Epithelial cell of esophagus (primary cell): ENCODE results near the gene SUGCT.

Experiments
- DNase-seq: peaks from one replicate; pipeline ENCODE4 v3.0.0; 2010; ENCODE audit warnings: low read depth
- H3K4me3 ChIP-seq: 2 replicates; pipeline ENCODE4 v1.5.1; 2011; ENCODE audit warnings: mild to moderate bottlenecking, low read length, control low read depth
- TF ChIP-seq, protein P1 (sequence below): IDR thresholded peaks from 2 replicates; pipeline ENCODE4 v1.5.1; 2011; ENCODE audit warnings: low read depth, mild to moderate bottlenecking, low read length, control low read depth, inconsistent platforms; ENCODE audit not compliant: insufficient read depth; ENCODE audit errors: missing control alignments

SUGCT gene

DNA sequence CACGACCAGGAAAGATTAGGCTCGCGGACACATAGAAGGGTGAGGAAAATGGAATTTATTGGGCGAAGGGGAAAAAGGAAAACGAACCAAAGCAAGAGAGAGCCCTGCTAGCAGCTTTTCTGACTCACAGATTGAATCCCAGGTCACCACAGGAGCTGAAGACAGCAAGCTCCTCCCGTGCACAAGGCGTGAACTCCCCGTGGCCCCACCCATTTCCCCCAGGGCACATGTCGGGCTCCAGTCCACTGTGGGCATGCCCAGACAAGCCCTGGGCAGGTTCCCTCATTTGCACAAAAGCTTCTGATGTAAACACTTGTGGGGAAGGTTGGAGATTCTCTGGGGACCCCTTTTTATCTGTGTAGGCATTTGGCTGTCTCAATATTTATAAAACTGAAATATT, 582.4 kb downstream of the SUGCT start:
- no peak overlapping the region for H3K4me3 ChIP-seq
- peak; percentile 96 for DNase-seq
- TF ChIP-seq, protein P1, sequence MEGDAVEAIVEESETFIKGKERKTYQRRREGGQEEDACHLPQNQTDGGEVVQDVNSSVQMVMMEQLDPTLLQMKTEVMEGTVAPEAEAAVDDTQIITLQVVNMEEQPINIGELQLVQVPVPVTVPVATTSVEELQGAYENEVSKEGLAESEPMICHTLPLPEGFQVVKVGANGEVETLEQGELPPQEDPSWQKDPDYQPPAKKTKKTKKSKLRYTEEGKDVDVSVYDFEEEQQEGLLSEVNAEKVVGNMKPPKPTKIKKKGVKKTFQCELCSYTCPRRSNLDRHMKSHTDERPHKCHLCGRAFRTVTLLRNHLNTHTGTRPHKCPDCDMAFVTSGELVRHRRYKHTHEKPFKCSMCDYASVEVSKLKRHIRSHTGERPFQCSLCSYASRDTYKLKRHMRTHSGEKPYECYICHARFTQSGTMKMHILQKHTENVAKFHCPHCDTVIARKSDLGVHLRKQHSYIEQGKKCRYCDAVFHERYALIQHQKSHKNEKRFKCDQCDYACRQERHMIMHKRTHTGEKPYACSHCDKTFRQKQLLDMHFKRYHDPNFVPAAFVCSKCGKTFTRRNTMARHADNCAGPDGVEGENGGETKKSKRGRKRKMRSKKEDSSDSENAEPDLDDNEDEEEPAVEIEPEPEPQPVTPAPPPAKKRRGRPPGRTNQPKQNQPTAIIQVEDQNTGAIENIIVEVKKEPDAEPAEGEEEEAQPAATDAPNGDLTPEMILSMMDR, result no peak

DNA sequence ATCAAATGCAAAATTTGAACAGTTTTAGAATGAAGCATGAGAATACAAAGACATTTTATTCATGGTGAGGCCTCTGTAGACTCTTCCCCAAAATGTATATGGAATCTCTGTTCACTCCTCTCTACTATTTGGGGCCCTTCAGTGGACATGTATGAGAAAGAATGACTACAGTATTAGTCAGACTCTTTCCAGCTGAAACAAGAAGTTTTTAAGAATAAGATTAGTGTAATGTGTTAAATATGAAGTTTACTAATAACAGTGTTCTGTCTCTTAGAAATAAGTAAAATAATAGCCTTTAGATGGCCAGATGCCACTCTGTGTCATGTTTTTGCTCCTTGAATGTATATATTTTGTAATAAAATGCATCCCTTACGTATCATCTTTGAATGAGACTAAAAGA, 585.6 kb downstream of the SUGCT start:
- no peak overlapping the region for H3K4me3 ChIP-seq
- TF ChIP-seq, protein P1, result no peak
- DNase-seq, result peak; percentile 67

DNA sequence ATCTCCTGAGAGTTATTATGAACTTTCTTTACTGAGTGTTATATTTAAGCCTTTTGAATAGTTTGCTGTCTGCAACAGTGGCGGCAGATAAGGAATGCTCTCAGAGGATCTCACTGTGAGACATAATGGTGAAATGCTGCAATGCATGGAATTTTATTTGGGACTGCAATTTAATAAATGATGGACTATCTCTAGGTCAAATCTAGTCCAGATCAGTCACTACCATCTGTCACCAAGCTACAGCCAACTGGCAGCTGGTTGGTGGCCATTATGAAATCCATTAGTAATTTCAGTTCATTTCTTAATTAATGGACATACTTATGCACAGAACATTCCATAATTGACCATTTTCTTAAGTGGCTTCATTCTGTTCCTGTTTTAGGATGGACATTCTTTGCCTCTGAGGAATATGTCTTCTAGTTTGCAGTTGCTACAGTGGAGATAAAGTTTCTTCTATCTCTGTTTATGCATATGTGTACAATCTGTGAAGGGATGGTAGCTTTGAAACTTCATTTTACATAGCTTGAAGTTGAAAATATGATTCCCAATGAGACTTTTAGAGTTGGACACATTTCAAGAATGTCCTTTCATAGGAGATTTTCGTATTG, 586.6 kb downstream of the SUGCT start:
- DNase-seq, result no peak
- no peak overlapping the region for H3K4me3 ChIP-seq
- TF ChIP-seq, protein P1, result no peak

DNA sequence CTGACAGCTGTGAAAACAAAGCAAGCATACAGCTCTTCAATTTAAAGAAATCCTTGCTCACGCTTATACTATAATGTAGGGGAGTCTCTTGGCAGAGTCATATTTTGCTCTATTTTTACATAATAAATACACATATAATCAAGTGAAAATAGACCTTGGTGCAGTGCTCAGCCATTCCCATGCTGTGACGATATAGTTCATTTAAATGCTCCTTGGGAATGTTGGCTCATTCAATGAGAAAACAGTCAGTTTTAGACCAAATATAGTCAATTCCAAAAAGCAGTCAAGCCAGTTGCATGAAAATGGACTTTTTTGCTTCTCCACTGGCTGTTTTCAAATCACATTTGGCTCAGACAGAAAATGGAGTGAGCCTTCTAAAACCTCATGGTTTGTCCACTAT, 587.4 kb downstream of the SUGCT start:
- TF ChIP-seq, protein P1, result no peak
- no peak overlapping the region for H3K4me3 ChIP-seq
- DNase-seq, result no peak

DNA sequence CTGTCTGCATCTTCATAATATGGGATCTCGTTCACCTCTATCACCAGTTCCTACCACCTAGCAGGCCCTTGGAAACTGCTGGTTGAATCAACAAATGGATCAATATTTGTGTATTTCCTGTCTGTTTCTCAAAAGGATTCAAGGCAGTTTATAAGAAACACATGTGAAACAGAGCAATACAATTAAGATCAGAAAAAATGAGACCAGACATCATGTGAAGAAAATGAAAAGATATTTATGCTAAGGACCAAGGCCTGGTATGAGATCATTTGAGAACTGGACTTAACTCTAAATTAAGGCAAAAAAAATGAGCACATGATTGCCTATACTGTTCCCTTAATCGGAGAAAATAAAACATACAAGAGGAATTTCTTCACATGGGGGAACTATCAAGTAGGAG, 589.0 kb downstream of the SUGCT start:
- H3K4me3 ChIP-seq, result no peak overlapping the region
- DNase-seq, result no peak
- TF ChIP-seq, protein P1, result no peak

DNA sequence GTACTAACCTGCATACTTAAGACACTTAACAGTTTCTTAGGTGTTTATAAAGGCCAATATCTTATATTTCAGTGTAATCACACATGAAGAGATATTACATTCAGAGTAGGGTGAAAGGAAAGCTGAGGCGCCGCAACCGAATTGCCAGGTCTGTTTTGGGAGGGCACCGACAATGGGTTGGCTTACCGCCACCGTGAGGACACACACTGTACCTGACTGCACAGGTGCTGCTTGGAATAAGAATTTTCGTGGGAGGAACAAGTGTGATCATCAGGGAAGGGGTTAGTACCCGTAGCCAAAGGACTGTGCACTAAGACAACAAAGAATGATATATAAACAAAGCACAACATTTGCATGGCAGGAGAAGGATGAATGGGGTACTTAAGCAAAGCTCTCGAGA, 591.8 kb downstream of the SUGCT start:
- H3K4me3 ChIP-seq, result no peak overlapping the region
- peak; percentile 35 for DNase-seq
- TF ChIP-seq, protein P1, result peak; percentile 45

DNA sequence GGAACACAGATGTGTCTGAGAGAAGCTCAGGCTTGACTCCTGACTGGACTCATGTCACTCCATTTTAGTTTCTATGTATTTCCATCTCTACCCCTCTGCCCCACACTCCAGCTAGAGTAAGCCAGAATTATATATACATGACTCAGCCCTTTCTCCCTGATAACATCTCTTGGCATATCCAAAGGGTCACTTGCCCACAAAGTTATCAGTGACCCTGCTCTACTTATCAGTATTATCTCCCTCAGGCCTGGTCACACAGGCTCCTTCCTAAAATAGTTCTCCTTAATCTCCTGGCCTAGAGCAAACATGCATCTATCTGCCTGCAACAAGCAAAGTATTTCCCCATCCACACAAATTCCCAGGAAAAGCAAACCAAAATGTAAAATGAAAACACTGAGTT, 598.3 kb downstream of the SUGCT start:
- DNase-seq, result no peak
- TF ChIP-seq, protein P1, result no peak
- no peak overlapping the region for H3K4me3 ChIP-seq
